Activated T-helper 9 cell treated with anti-CD3 and anti-CD28 coated beads, Interleukin-2, amount 50 U/mL, for 16 hours (primary cell): ENCODE results near the gene ZNF407.
A peak's percentile ranks its signal among the peaks of the same experiment; 100 is the strongest.

Experiments
- DNase-seq: peaks from one replicate; pipeline ENCODE4 v3.0.0-alpha.2; 2020; ENCODE audit warnings: low read depth

The ZNF407 gene

GRCh38 chr18:74579496-74580065 lies 18.1 kb upstream of the ZNF407 start:
- no peak for DNase-seq

- DNase-seq = no peak
Measured at GRCh38 chr18:74582642-74583041, 15.0 kb upstream of the ZNF407 start.

- DNase-seq = no peak
Measured at GRCh38 chr18:74587441-74587840, 10.2 kb upstream of the ZNF407 start.

GRCh38 chr18:74589021-74589420 lies 8.6 kb upstream of the ZNF407 start:
- no peak for DNase-seq

- DNase-seq = no peak
Measured at GRCh38 chr18:74589811-74590210, 7.9 kb upstream of the ZNF407 start.

GRCh38 chr18:74590671-74591070 lies 7.0 kb upstream of the ZNF407 start:
- no peak for DNase-seq

GRCh38 chr18:74595431-74595830 lies 2.2 kb upstream of the ZNF407 start:
- no peak for DNase-seq

GRCh38 chr18:74597034-74597661 lies 522 bp upstream of the ZNF407 start:
- DNase-seq = peak; percentile 57

- DNase-seq = peak; percentile 56
Measured at GRCh38 chr18:74598350-74599001, 806 bp downstream of the ZNF407 start.

GRCh38 chr18:74604361-74604760 lies 6.7 kb downstream of the ZNF407 start:
- DNase-seq = no peak

- no peak for DNase-seq
Measured at GRCh38 chr18:74604774-74605173, 7.1 kb downstream of the ZNF407 start.

- no peak for DNase-seq
Measured at GRCh38 chr18:74608681-74609080, 11.0 kb downstream of the ZNF407 start.

- no peak for DNase-seq
Measured at GRCh38 chr18:74609535-74609934, 11.9 kb downstream of the ZNF407 start.

- no peak for DNase-seq
Measured at GRCh38 chr18:74610051-74610615, 12.5 kb downstream of the ZNF407 start.

GRCh38 chr18:74610860-74611259 lies 13.2 kb downstream of the ZNF407 start:
- DNase-seq = no peak

GRCh38 chr18:74611765-74612164 lies 14.1 kb downstream of the ZNF407 start:
- DNase-seq = no peak

- no peak for DNase-seq
Measured at GRCh38 chr18:74613381-74613780, 15.7 kb downstream of the ZNF407 start.

- no peak for DNase-seq
Measured at GRCh38 chr18:74616494-74616893, 18.8 kb downstream of the ZNF407 start.

GRCh38 chr18:74617486-74617885 lies 19.8 kb downstream of the ZNF407 start:
- no peak for DNase-seq

- DNase-seq = no peak
Measured at GRCh38 chr18:74622072-74622471, 24.4 kb downstream of the ZNF407 start.

- DNase-seq = peak; percentile 2
Measured at GRCh38 chr18:74623047-74623816, 25.6 kb downstream of the ZNF407 start.

GRCh38 chr18:74624466-74624865 lies 26.8 kb downstream of the ZNF407 start:
- DNase-seq = no peak

GRCh38 chr18:74625157-74625556 lies 27.5 kb downstream of the ZNF407 start:
- DNase-seq = no peak
